K562 (cell line): ENCODE measurements around the gene PLEKHM3. TPM values are rescaled to one million over a fixed set of nuclear protein-coding genes. Genes with fewer than 3 reads are reported as not detected.

Source experiments
- CREB3 ChIP-seq: fragments of 450-650 bp; conservative IDR thresholded peaks from 2 replicates; pipeline ENCODE4 v1.6.1; 2016; ENCODE audit warnings: missing genetic modification characterization, low read depth, mild to moderate bottlenecking, missing compliant biosample characterization, moderate library complexity
- CTBP1 ChIP-seq: fragments of 450-650 bp; IDR thresholded peaks from 2 replicates; pipeline ENCODE4 v1.6.1; 2016; ENCODE audit warnings: borderline replicate concordance
- DEAF1 ChIP-seq: fragments of 450-650 bp; formaldehyde crosslinking; IDR thresholded peaks from 2 replicates; pipeline ENCODE4 v1.4.0; 2020; ENCODE audit warnings: mild to moderate bottlenecking, moderate library complexity
- DPF2 ChIP-seq: fragments of 450-650 bp; IDR thresholded peaks from 2 replicates; pipeline ENCODE4 v1.6.1; 2016
- HEY1 ChIP-seq: fragments of 250-450 bp; sonication (Bioruptor Pico); IDR thresholded peaks from 2 replicates; pipeline ENCODE4 v1.5.0; 2020; ENCODE audit warnings: mild to moderate bottlenecking, moderate library complexity, borderline replicate concordance
- KDM5B ChIP-seq: fragments of 200-600 bp; sonication (generic); IDR thresholded peaks from 2 replicates; pipeline ENCODE4 v1.6.1; 2012; ENCODE audit warnings: low read depth, mild to moderate bottlenecking, moderate library complexity, low read length, control low read depth, inconsistent platforms; ENCODE audit not compliant: insufficient replicate concordance
- LEF1 ChIP-seq: fragments of 450-650 bp; IDR thresholded peaks from 2 replicates; pipeline ENCODE4 v1.6.1; 2016; ENCODE audit warnings: mild to moderate bottlenecking
- MECOM ChIP-seq: fragments of 250-450 bp; sonication (Bioruptor Pico); IDR thresholded peaks from 2 replicates; pipeline ENCODE4 v1.8.0; 2022; ENCODE audit warnings: inconsistent platforms
- NELFE ChIP-seq: IDR thresholded peaks from 2 replicates; pipeline ENCODE4 v1.6.1; 2011; ENCODE audit warnings: mild to moderate bottlenecking; ENCODE audit not compliant: insufficient read depth, insufficient read length
- PCBP2 ChIP-seq: fragments of 200-400 bp; formaldehyde crosslinking; IDR thresholded peaks from 2 replicates; pipeline ENCODE4 v1.6.1; 2018; ENCODE audit warnings: low read length, low read depth, mild to moderate bottlenecking, moderate library complexity; ENCODE audit not compliant: poor library complexity, severe bottlenecking
- RHOXF2B ChIP-seq: fragments of 250-450 bp; sonication (Bioruptor Pico); conservative IDR thresholded peaks from 2 replicates; pipeline ENCODE4 v1.5.1; 2021
- SMAD2 ChIP-seq: fragments of 150-350 bp; IDR thresholded peaks from 2 replicates; pipeline ENCODE4 v1.6.1; 2014; ENCODE audit warnings: low read depth, mild to moderate bottlenecking, low read length
- TBL1XR1 ChIP-seq, 2 experiments: IDR thresholded peaks; 2 replicates each; pipeline ENCODE4 v1.6.1; 2012; ENCODE audit warnings: improper control_type of control experiment in 2 of 2, low read length in 2 of 2, mild to moderate bottlenecking in 1 of 2
- ZBTB12 ChIP-seq: fragments of 250-450 bp; sonication (Bioruptor Pico); IDR thresholded peaks from 2 replicates; pipeline ENCODE4 v1.4.0; 2020
- ZBTB26 ChIP-seq: fragments of 450-650 bp; formaldehyde crosslinking; IDR thresholded peaks from 2 replicates; pipeline ENCODE4 v1.4.0; 2022; ENCODE audit warnings: missing genetic modification characterization
- ZFPM2 ChIP-seq: fragments of 250-450 bp; sonication (Bioruptor Pico); IDR thresholded peaks from 2 replicates; pipeline ENCODE4 v1.5.1; 2022; ENCODE audit warnings: mild to moderate bottlenecking
- ZNF3 ChIP-seq: fragments of 250-450 bp; sonication (Bioruptor Pico); IDR thresholded peaks from 2 replicates; pipeline ENCODE4 v1.5.0; 2021; ENCODE audit warnings: mild to moderate bottlenecking, moderate library complexity
- ZNF395 ChIP-seq: fragments of 200-800 bp; sonication (Bioruptor generic); IDR thresholded peaks from 2 replicates; pipeline ENCODE4 v1.6.1; 2017; ENCODE audit warnings: missing genetic modification characterization, missing compliant biosample characterization
- ZNF740 ChIP-seq, 3 experiments: fragments of 200-800 bp in 1 of 3; sonication (Bioruptor generic) in 1 of 3; sonication (generic) in 1 of 3; formaldehyde crosslinking in 1 of 3; IDR thresholded peaks; 2 replicates each; pipeline versions ENCODE4 v1.6.1 to v1.8.0; 2016 to 2022; ENCODE audit warnings: mild to moderate bottlenecking in 2 of 3, missing compliant biosample characterization in 2 of 3, missing genetic modification characterization in 2 of 3, missing genetic modification reagents in 1 of 3
- ZNF830 ChIP-seq: fragments of 250-450 bp; sonication (Bioruptor Pico); IDR thresholded peaks from 2 replicates; pipeline ENCODE4 v1.5.0; 2021; ENCODE audit warnings: mild to moderate bottlenecking
- polyA plus RNA-seq, 8 experiments: library from polyadenylated mRNA; depleted of rRNA in 4 of 8; stranded (reverse) in 5 of 8; unstranded in 3 of 8; fragments of >200 nt; fragmentation: Nextera tagmentation in 2 of 8; fragmentation: Illumina TruSeq in 1 of 8; extraction: Ambion mirVana in 2 of 8; extraction: Trizol in 1 of 8; gene quantifications; 2 replicates each; pipeline versions ENCODE4 v1.2.1 to v1.2.3, GENCODE V29; 2011 to 2014; ENCODE audit warnings: inconsistent platforms in 1 of 8, missing spikeins in 1 of 8
- total RNA-seq, 7 experiments: library from RNA; depleted of rRNA in 6 of 7; stranded (reverse); fragments of >200 nt in 6 of 7; fragmentation: Illumina TruSeq in 2 of 7; extraction: Trizol in 2 of 7; gene quantifications; 2 replicates each; pipeline versions ENCODE4 v1.2.1 to v1.2.3, GENCODE V29; 2011 to 2021; ENCODE audit warnings: low replicate concordance in 1 of 7

The PLEKHM3 gene
- total and polyA plus RNA-seq, 9 of the 15 experiments (the other 6 are each of a cell fraction or from before 2014, with no cell fraction given): 0.24 to 1.6 (median 1.0) TPM

GRCh38 chr2:208064220-208064961 is 39.1 kb upstream of the PLEKHM3 start (continued):
- TF ChIP-seq TBL1XR1 (IDR thresholded peaks at IDR 0.05; ENCODE audit: low read length in 2 of 2) (no peak), LEF1 (no peak), ZNF3 (CRISPR knock-in tag) (no peak), DEAF1 (no peak), ZBTB26 (CRISPR knock-in tag) (no peak), RHOXF2B (no peak), SMAD2 (no peak), ZNF395 (no peak), ZNF830 (CRISPR knock-in tag) (no peak), KDM5B (no peak), ZBTB12 (CRISPR knock-in tag) (no peak), CREB3 (tag) (no peak), DPF2 (peak; percentile 76; the same call in 1 of the 2 replicates), NELFE (no peak), CTBP1 (0 out of 2 replicates have a peak, but pooled peaks have one; percentile 24), ZNF740 (CRISPR knock-in tag; IDR thresholded peaks at IDR 0.05) (no peak), ZNF740 (tag; IDR thresholded peaks at IDR 0.05) (no peak), HEY1 (CRISPR knock-in tag) (no peak), ZFPM2 (CRISPR knock-in tag) (no peak), PCBP2 (no peak), MECOM (no peak)
